Germinal center (tissue), 1 donor: ENCODE data around the gene INTS2.
A peak's percentile ranks its signal among the peaks of the same experiment; 100 is the strongest.
"Not testable (repeated sequence)": the region's sequence is repeated elsewhere in the genome, so short reads cannot be mapped to it uniquely, and the experiment has no call there.

ENCODE experiments used
- DNase-seq: peaks from one replicate; pipeline ENCODE4 v3.0.0; 2012; ENCODE audit warnings: mixed read lengths, low spot score

Gene INTS2

GRCh38 chr17:61819265-61819664 lies 108.5 kb downstream of the INTS2 start:
- DNase-seq: not testable (repeated sequence)

- DNase-seq: no peak
Observed at GRCh38 chr17:61818225-61818624, 109.6 kb downstream of the INTS2 start.

GRCh38 chr17:61817452-61817851 lies 110.3 kb downstream of the INTS2 start:
- DNase-seq: no peak

- DNase-seq: peak; percentile 6
Observed at GRCh38 chr17:61816538-61816937, 111.2 kb downstream of the INTS2 start.

- no peak for DNase-seq
Observed at GRCh38 chr17:61815863-61816503, 111.8 kb downstream of the INTS2 start.
